HCT116 (cell line): ENCODE measurements around the gene LINGO3. TPM values are rescaled to one million over a fixed set of nuclear protein-coding genes. Genes with fewer than 3 reads are reported as not detected.

Source experiments
- ATAC-seq: fragments of 200-7000 bp; cut with Tn5 transposase; 2 replicates; pipeline ENCODE4 v1.9.1; 2020; ENCODE audit warnings: mild to moderate bottlenecking, moderate library complexity
- BruUV-seq: library from RNA; stranded (reverse); fragments of 400-500 nt; replicated peaks from 2 replicates; lab custom pipeline; 2021; lab: Mats Ljungman, UMichigan
- CTCF ChIA-PET: fragments of 300-600 bp; sonication (Branson Sonifier 250); formaldehyde crosslinking; loops from one replicate; lab custom pipeline; 2021; ENCODE audit warnings: antibody characterized with exemption; lab: Charles Lee
- POLR2A ChIA-PET: fragments of 300-600, 350-600 bp; sonication (Branson Sonifier 250); formaldehyde crosslinking; loops from one replicate; lab custom pipeline; 2021; ENCODE audit warnings: antibody characterized with exemption; lab: Charles Lee
- RAD21 ChIA-PET, 2 experiments: fragments of 300-600 bp; sonication (Branson Sonifier 250); formaldehyde crosslinking; loops; one replicate each; lab custom pipeline; 2023; ENCODE audit warnings: low total read pairs in 2 of 2; ENCODE audit not compliant: uncharacterized antibody in 2 of 2, unreplicated experiment in 2 of 2, low non-redundant PET in 1 of 2; lab: Charles Lee
- DNase-seq: peaks from one replicate; pipeline ENCODE4 v3.0.0-alpha.2; 2010; ENCODE audit warnings: low read depth, low spot score
- H2AFZ ChIP-seq: fragments of 200-600 bp; shearing (Covaris generic), sonication (generic); 2 replicates; pipeline ENCODE4 v1.6.1; 2017; ENCODE audit warnings: low read depth, mixed run types, mixed read lengths, antibody characterized with exemption, low read length; ENCODE audit not compliant: poor library complexity, severe bottlenecking
- H3K27ac ChIP-seq: 2 replicates; pipeline ENCODE4 v1.5.1; 2012; ENCODE audit warnings: low read depth, low read length
- H3K27me3 ChIP-seq: fragments of 200-600 bp; sonication (generic); 2 replicates; pipeline ENCODE4 v1.6.1; 2016; ENCODE audit warnings: mixed run types, low read length, mixed read lengths; ENCODE audit not compliant: insufficient read depth
- H3K36me3 ChIP-seq, 2 experiments: fragments of 200-500 bp in 1 of 2; fragments of 200-600 bp in 1 of 2; sonication (Bioruptor generic) in 1 of 2; sonication (generic) in 1 of 2; 2 replicates each; pipeline versions ENCODE4 v1.5.1 to v1.6.1; 2014 to 2016; ENCODE audit warnings: low read length in 2 of 2, inconsistent platforms in 1 of 2, mixed read lengths in 1 of 2, mixed run types in 1 of 2; ENCODE audit not compliant: insufficient read depth in 2 of 2, control insufficient read depth in 1 of 2
- H3K4me1 ChIP-seq, 2 experiments: fragments of 200-600 bp in 1 of 2; sonication (generic) in 1 of 2; 2 replicates each; pipeline versions ENCODE4 v1.5.1 to v1.6.1; 2012 to 2017; ENCODE audit warnings: low read length in 2 of 2, inconsistent platforms in 1 of 2, mild to moderate bottlenecking in 1 of 2, mixed read lengths in 1 of 2, mixed run types in 1 of 2, moderate library complexity in 1 of 2; ENCODE audit not compliant: insufficient read depth in 2 of 2, control insufficient read depth in 1 of 2
- H3K4me2 ChIP-seq: fragments of 200-600 bp; sonication (generic); 2 replicates; pipeline ENCODE4 v1.6.1; 2017; ENCODE audit warnings: mixed run types, low read length, mixed read lengths
- H3K4me3 ChIP-seq, 2 experiments: fragments of 200-600 bp in 1 of 2; sonication (generic) in 1 of 2; replicated peaks in 1 of 2; 2 replicates each; pipeline ENCODE4 v1.5.1; 2011 to 2016; ENCODE audit warnings: low read length in 2 of 2, control low read depth in 1 of 2, low read depth in 1 of 2, mild to moderate bottlenecking in 1 of 2, mixed read lengths in 1 of 2, mixed run types in 1 of 2
- H3K79me2 ChIP-seq: fragments of 200-600 bp; sonication (generic); 2 replicates; pipeline ENCODE4 v1.6.1; 2017; ENCODE audit warnings: mild to moderate bottlenecking, mixed run types, low read length, moderate library complexity, mixed read lengths; ENCODE audit not compliant: insufficient read depth
- H3K9ac ChIP-seq: fragments of 200-600 bp; sonication (generic); 2 replicates; pipeline ENCODE4 v1.6.1; 2016; ENCODE audit warnings: low read length, mixed read lengths
- H3K9me2 ChIP-seq: fragments of 200-600 bp; sonication (generic), shearing (Covaris generic); 2 replicates; pipeline ENCODE4 v1.6.1; 2017; ENCODE audit warnings: mixed run types, mild to moderate bottlenecking, moderate library complexity; ENCODE audit not compliant: insufficient read depth
- H3K9me3 ChIP-seq, 2 experiments: fragments of 200-500 bp in 1 of 2; fragments of 200-600 bp in 1 of 2; sonication (Bioruptor generic) in 1 of 2; sonication (generic) in 1 of 2; 2 replicates each; pipeline ENCODE4 v1.6.1; 2014 to 2017; ENCODE audit warnings: low read length in 2 of 2, mixed read lengths in 2 of 2, inconsistent platforms in 1 of 2, low read depth in 1 of 2, mild to moderate bottlenecking in 1 of 2, mixed run types in 1 of 2, moderate library complexity in 1 of 2; ENCODE audit not compliant: control insufficient read depth in 1 of 2, insufficient read depth in 1 of 2
- H4K20me1 ChIP-seq: fragments of 200-600 bp; sonication (generic), shearing (Covaris generic); 2 replicates; pipeline ENCODE4 v1.6.1; 2017; ENCODE audit warnings: mixed run types, mild to moderate bottlenecking, moderate library complexity; ENCODE audit not compliant: insufficient read depth
- EGR1 ChIP-seq: IDR thresholded peaks from 2 replicates; pipeline ENCODE4 v1.6.1; 2012; ENCODE audit warnings: low read depth
- RAD21 ChIP-seq: IDR thresholded peaks from 2 replicates; pipeline ENCODE4 v1.6.1; 2012; ENCODE audit warnings: low read depth, mild to moderate bottlenecking
- SIN3A ChIP-seq: IDR thresholded peaks from 2 replicates; pipeline ENCODE4 v1.6.1; 2012; ENCODE audit warnings: low read depth
- SRF ChIP-seq: IDR thresholded peaks from 2 replicates; pipeline ENCODE4 v1.6.1; 2012; ENCODE audit warnings: low read depth
- ZBTB33 ChIP-seq: IDR thresholded peaks from 2 replicates; pipeline ENCODE4 v1.6.1; 2011; ENCODE audit warnings: mild to moderate bottlenecking, low read length, moderate library complexity; ENCODE audit not compliant: insufficient replicate concordance; ENCODE audit errors: extremely low read depth
- intact Hi-C: fragments of 100-400 bp; cut with micrococcal nuclease; formaldehyde crosslinking; loops from 2 replicates; pipeline ENCODE4 v1.10.0; 2022
- total RNA-seq: library from RNA; stranded (reverse); gene quantifications from one replicate; pipeline ENCODE4 v1.2.1, GENCODE V29; 2021; ENCODE audit not compliant: unreplicated experiment

LINGO3 gene
- total RNA-seq, 1 experiment from 2014 or later = not detected

DNA sequence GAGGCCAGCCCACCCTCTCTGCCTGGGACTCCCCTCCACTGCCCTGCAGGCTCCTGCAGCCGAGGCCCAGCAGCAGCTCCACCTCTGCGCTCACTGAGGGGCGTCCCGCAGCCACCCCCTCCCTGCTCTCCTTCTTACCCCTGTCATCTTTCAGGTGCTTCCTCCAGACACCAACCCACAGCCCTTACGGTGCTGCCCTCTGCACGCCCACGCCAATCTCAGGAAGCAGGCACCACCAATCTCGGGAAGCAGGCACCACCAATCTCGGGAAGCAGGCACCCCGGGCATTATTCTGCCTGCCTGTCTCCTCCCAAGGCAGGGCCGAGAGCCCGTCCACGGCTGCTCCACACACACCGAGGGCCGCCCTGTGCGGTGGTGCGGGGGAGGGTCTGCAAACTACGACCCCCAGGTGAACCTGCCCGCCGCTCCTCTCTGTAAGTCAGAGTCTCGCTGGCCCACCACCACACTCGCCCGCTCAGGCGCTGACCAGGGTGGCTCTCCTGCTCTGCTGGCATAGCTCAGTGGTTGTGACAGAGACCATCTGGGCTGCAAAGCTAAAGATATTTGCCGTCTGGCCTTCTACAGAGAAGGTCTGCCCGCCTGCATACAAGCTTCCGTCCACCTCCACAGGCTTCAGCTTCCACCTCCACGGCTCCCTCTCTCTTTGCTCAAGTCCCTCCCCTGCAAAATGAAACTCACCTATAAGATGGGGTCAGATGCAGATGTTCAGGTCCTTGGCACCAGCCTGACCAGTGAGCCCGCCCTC lies 17.5 kb upstream of the LINGO3 start:
- no peak overlapping the region for H3K4me3 ChIP-seq
- no peak overlapping the region for H2AFZ ChIP-seq
- intact Hi-C loops = loop anchor here (5.0 kb wide), 1 partner anchor 67 kb away; no protein-coding TSS in a partner anchor
- H3K27me3 ChIP-seq = no peaks in the 10 kb centered on the region
- peaks cover 5 to 6% of the 10 kb centered on the region in 2 experiments; a peak in 2 of 4 replicates for H3K36me3 ChIP-seq
- H3K27ac ChIP-seq = no peak overlapping the region
- no peak overlapping the region for H3K9ac ChIP-seq
- ATAC-seq (no peak), DNase-seq (no peak)
- no peaks in the 10 kb centered on the region for H4K20me1 ChIP-seq
- ChIA-PET POLR2A (no interaction called here), RAD21 (no interaction called here), CTCF (no interaction called here)
- peaks cover 16 to 19% of the 10 kb centered on the region in 2 experiments for H3K4me1 ChIP-seq
- BruUV-seq = no TSS peak
- TF ChIP-seq RAD21 (no peak), SIN3A (no peak), SRF (no peak), ZBTB33 (no peak), EGR1 (no peak)
- H3K79me2 ChIP-seq = peaks cover 53% of the 10 kb centered on the region
- H3K4me2 ChIP-seq = no peak overlapping the region
- H3K9me3 ChIP-seq = no peaks in the 10 kb centered on the region
- H3K9me2 ChIP-seq = no peaks in the 10 kb centered on the region
